AG08395 (cell line): ENCODE data around the gene NT5C3B.
A peak's percentile ranks its signal among the peaks of the same experiment; 100 is the strongest.
"Not testable (repeated sequence)": the region's sequence is repeated elsewhere in the genome, so short reads cannot be mapped to it uniquely, and the experiment has no call there.

ENCODE experiments used
- DNase-seq: peaks from one replicate; pipeline ENCODE4 v3.0.0; 2012; ENCODE audit warnings: mixed read lengths, low spot score

NT5C3B gene

DNA sequence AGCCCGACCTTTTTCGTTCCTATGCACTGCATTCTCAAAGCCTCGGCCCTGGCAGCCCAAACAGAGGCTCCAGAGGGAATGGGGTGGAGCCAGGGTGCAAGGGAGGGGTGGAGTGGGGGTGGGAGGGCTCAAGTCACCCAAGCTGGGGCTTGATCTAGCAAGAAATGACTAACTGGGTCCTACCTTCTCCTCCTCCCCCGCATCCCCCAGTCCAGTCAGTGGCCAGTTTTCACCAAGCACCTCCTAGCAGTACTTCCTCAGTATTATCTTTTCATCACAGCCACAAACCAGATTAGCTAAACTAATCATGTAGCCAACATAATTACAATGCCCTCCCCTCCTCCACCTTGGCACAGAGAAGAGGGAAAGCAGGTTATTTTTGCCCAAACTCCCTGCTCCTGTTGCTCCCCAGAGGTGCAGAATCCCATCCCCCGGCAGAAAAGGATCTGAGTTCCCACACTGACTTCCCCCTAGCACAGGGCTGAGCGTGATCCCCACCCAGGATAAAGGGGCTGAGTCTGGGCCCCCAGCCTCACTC lies 51.8 kb downstream of the NT5C3B start:
- no peak for DNase-seq

DNA sequence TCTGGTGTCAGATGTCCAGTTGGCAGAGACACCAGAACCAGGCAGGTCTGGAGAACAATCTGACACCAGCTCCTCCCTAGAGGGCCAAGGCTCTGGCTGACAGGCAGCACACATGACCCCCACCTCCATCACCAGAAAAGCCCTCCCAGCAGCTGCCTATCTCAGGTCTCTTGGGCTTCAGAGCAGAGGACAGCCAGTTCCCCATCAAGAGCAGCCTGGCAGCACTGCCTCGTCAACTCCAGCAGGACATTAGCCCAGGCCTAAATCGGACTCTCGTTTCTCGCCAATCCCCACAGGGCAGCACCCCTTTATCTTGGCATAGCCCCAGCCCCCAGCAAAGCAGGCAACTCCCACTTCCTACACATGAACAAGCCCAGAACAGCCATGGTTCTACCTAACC lies 53.9 kb downstream of the NT5C3B start:
- no peak for DNase-seq

DNA sequence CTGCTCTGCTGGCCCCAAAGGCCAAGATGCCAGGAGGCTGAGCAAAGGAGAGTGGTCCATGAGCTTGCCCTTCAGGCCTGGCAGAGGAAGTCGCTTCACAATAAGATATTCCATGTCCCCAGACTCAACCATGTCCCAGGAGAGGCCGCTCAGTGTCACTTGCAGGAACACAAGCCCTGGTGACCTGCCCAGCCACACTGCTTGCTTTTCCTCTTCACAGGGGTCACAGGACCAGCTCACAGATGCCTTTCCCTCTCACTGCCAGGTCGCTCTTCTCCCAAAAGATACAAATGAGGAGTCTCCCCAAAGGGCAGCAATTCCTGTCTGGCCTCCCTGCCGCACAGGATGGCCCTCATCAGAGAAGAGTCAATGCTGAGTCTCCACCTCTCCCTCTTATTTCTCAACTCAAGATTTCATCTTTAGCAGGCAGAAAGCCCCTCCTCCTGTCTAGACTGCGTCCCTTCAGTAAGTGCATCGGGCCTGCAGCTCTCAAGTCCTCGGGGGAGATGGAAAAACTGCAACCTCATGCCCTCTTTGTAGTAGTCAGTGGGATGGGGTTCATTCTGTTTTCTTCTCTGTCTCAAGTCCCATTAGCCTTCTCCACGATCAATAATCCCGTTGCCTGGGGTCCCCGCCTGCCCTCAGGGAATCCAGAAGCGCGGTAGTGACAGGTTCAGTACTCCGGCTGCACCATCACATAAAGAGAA lies 54.5 kb downstream of the NT5C3B start:
- DNase-seq: no peak

DNA sequence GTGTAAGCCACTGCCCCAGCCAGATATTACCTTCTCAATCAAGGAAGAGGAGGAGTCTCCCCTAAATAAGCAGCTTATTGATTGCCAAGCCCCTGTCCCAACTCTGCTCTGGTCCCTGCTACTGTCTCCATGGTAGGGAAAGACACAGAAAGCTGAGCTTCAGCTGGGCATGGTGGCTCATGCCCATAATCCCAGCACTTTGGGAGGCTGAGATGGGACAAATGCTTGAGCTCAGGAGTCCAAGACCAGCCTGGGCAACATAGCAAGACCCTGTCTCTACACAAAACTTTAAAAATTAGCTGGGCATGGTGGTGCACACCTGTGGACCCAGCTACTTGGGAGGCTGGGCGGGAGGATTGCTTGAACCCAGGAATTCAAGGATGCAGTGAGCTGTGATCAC lies 56.1 kb downstream of the NT5C3B start:
- no peak for DNase-seq

DNA sequence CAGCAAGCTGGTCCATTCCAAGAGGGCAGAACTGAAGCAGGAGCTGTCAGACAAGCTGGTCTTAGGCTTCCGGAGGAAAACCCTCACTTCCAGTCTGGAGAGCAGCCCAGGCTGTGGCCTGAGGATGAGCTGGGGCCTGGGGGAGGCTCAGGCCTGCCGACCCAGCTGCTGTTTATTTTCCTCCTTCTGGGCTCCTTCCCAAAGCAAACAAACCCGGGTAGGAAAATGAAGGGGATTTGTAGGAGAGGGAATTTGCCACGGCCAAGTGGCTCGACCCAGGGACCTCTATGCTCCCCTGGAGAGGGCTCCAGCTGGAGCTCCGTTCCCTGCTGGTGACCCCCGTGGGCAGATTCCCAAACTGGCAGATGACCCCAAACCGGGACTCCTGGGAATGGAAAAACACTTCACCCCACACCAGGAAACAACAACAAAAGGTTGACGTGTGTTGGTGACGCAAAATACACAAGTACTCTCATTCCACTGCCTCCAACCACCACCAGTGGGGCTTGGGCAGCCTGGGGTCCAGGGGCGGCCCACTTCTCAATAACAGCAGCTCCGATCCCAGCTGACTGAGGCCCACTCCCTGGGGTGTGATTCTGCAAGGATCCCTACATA lies 58.4 kb downstream of the NT5C3B start:
- DNase-seq: peak; percentile 88

DNA sequence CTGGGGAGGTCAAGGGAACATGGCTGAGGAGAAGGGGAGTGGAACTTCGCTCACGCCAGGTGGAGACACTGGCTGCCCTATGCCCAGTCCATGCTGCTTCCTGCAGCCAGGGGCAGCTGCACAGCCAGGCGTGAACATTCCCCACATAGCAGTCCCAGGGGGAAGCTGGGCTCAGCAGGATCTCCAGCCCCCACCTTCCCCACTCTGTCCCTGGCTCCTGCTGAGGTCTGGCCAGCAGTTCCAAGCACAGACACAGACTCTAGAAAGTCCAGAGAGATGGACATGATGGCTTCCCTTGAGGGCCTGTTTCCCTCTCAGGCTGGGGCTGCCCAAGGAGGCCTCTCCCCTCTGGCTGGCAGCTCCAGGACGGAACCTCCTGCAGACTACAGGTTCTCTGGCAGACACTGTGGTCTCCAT lies 58.9 kb downstream of the NT5C3B start:
- DNase-seq: peak; percentile 27

DNA sequence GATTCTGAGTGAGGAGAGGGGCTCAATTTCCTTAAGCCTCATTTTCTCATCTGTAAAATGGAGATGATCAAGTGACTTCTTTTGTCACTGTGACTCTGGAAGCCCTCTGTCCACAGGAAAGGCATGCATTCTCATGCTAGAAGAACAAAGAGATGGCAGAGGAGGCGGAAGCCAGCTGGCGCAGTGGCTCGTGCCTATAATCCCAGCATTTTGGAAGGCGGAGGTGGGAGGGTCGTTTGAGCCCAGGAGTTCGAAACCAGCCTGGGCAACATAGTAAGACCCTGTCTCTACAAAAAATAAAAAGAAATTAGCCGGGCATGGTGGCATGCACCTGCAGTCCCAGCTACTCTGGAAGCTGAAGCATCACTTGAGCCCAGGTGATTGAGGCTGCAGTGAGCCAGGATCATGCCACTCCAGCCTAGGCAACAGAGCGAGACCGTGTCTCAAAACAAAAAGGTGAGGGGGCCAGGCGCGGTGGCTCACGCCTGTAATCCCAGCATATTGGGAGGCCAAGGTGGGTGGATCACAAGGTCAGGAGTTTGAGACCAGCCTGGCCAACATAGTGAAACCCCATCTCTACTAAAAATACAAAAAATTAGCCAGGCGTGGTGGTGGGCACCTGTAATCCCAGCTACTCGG lies 59.7 kb downstream of the NT5C3B start:
- DNase-seq: not testable (repeated sequence)

DNA sequence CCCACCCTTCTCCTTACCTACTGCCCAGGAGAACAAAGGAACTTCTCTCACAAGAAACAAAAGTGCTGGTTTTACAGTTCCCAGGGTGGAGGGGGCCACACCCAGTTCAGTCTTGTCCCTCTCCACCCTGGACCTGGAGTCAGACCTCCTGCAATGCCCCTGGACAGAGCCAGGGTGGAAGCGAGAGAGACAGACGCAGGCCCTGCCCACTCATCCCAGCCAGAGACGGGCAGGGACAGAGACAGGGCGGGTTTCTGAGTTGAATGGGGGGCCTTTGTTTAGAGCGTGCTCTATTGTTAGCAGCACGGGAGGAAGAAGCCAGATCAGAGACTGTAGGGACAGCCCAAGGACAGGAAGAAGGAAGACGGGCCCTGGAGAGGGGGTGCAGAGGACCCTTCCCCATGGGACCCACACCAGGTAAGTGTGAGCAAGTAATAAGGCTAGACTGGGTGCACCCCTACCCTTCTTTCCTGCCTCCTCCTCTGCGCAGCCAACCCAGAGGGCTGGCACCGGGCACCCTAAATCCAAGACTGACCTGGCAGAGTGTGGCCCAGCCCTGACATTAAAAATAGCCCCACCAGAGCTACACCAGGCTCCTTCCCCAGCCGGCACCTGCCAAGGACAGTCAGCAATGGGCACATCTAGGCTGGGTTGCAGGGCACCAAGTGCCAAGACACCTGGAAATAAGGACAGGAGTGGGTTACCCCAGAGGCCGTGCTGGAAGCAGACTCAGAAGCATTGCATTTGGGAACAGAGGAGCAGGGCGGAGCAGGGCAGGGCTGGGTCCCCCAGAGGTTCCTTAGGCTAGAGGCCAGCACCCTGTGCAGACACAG lies 60.4 kb downstream of the NT5C3B start:
- no peak for DNase-seq
